HUES48 (cell line): ENCODE data around the gene ATP11B.
"Not testable (repeated sequence)": the region's sequence is repeated elsewhere in the genome, so short reads cannot be mapped to it uniquely, and the experiment has no call there.

Experiments
- H3K27ac ChIP-seq: one replicate; pipeline ENCODE4 v1.7.0; 2013; ENCODE audit warnings: low read depth, low read length, inconsistent platforms
- H3K27me3 ChIP-seq: 2 replicates; pipeline ENCODE4 v1.6.1; 2013; ENCODE audit warnings: mild to moderate bottlenecking, low read length; ENCODE audit not compliant: control insufficient read depth, insufficient read depth
- H3K36me3 ChIP-seq: 2 replicates; pipeline ENCODE4 v1.6.1; 2013; ENCODE audit warnings: low read length; ENCODE audit not compliant: control insufficient read depth, insufficient read depth
- H3K4me1 ChIP-seq: 2 replicates; pipeline ENCODE4 v1.6.1; 2013; ENCODE audit warnings: mild to moderate bottlenecking, low read length; ENCODE audit not compliant: control insufficient read depth, insufficient read depth
- H3K4me3 ChIP-seq: 2 replicates; pipeline ENCODE4 v1.5.1; 2013; ENCODE audit warnings: mild to moderate bottlenecking, low read depth, low read length
- H3K9ac ChIP-seq: 2 replicates; pipeline ENCODE4 v1.6.1; 2013; ENCODE audit warnings: mild to moderate bottlenecking, low read depth, low read length, moderate library complexity
- H3K9me3 ChIP-seq: 2 replicates; pipeline ENCODE4 v1.6.1; 2013; ENCODE audit warnings: low read length; ENCODE audit not compliant: control insufficient read depth, insufficient read depth

Gene ATP11B

GRCh38 chr3:182837855-182838454 lies 44.7 kb downstream of the ATP11B start:
- no peak overlapping the region for H3K9ac ChIP-seq
- no peak overlapping the region for H3K27ac ChIP-seq
- H3K9me3 ChIP-seq, result no peaks in the 10 kb centered on the region
- H3K27me3 ChIP-seq, result no peaks in the 10 kb centered on the region
- H3K4me1 ChIP-seq, result no peaks in the 10 kb centered on the region
- H3K4me3 ChIP-seq, result no peak overlapping the region
- H3K36me3 ChIP-seq, result no peaks in the 10 kb centered on the region

GRCh38 chr3:182843478-182843877 lies 50.2 kb downstream of the ATP11B start:
- no peak overlapping the region for H3K9ac ChIP-seq
- no peaks in the 10 kb centered on the region for H3K36me3 ChIP-seq
- H3K4me1 ChIP-seq, result no peaks in the 10 kb centered on the region
- no peak overlapping the region for H3K4me3 ChIP-seq
- no peaks in the 10 kb centered on the region for H3K27me3 ChIP-seq
- H3K27ac ChIP-seq, result no peak overlapping the region
- H3K9me3 ChIP-seq, result no peaks in the 10 kb centered on the region

GRCh38 chr3:182848906-182849305 lies 55.6 kb downstream of the ATP11B start:
- H3K4me1 ChIP-seq, result no peaks in the 10 kb centered on the region
- no peaks in the 10 kb centered on the region for H3K36me3 ChIP-seq
- no peaks in the 10 kb centered on the region for H3K9me3 ChIP-seq
- H3K4me3 ChIP-seq, result no peak overlapping the region
- H3K9ac ChIP-seq, result no peak overlapping the region
- no peak overlapping the region for H3K27ac ChIP-seq
- no peaks in the 10 kb centered on the region for H3K27me3 ChIP-seq

- Histone ChIP-seq H3K9ac (no peak overlapping the region), H3K27me3 (no peaks in the 10 kb centered on the region), H3K36me3 (peaks cover 6% of the 10 kb centered on the region; the same call in 1 of the 2 replicates), H3K27ac (no peak overlapping the region), H3K4me1 (no peaks in the 10 kb centered on the region), H3K9me3 (no peaks in the 10 kb centered on the region), H3K4me3 (no peak overlapping the region)
Observed at GRCh38 chr3:182855076-182855475, 61.8 kb downstream of the ATP11B start.

GRCh38 chr3:182861348-182861747 lies 68.0 kb downstream of the ATP11B start:
- Histone ChIP-seq H3K27me3 (no peaks in the 10 kb centered on the region), H3K36me3 (peaks cover 6% of the 10 kb centered on the region; the same call in 1 of the 2 replicates), H3K27ac (no peak overlapping the region), H3K4me1 (no peaks in the 10 kb centered on the region), H3K9ac (no peak overlapping the region), H3K4me3 (no peak overlapping the region), H3K9me3 (no peaks in the 10 kb centered on the region)

- Histone ChIP-seq H3K36me3 (peaks cover 6% of the 10 kb centered on the region; the same call in 1 of the 2 replicates), H3K27me3 (no peaks in the 10 kb centered on the region), H3K9me3 (no peaks in the 10 kb centered on the region), H3K4me3 (no peak overlapping the region), H3K4me1 (no peaks in the 10 kb centered on the region), H3K27ac (no peak overlapping the region), H3K9ac (no peak overlapping the region)
Observed at GRCh38 chr3:182862159-182862860, 69.0 kb downstream of the ATP11B start.

GRCh38 chr3:182869059-182869458 lies 75.8 kb downstream of the ATP11B start:
- no peaks in the 10 kb centered on the region for H3K27me3 ChIP-seq
- H3K4me1 ChIP-seq, result no peaks in the 10 kb centered on the region
- H3K9ac ChIP-seq, result no peak overlapping the region
- H3K27ac ChIP-seq, result no peak overlapping the region
- no peak overlapping the region for H3K4me3 ChIP-seq
- no peaks in the 10 kb centered on the region for H3K9me3 ChIP-seq
- H3K36me3 ChIP-seq, result peaks cover 14% of the 10 kb centered on the region

- H3K27me3 ChIP-seq, H3K9ac ChIP-seq, H3K4me3 ChIP-seq, H3K4me1 ChIP-seq, H3K27ac ChIP-seq, H3K9me3 ChIP-seq: not testable (repeated sequence)
- H3K36me3 ChIP-seq, result peaks cover 17% of the 10 kb centered on the region
Observed at GRCh38 chr3:182870917-182871316, 77.6 kb downstream of the ATP11B start.

- Histone ChIP-seq H3K36me3 (peaks cover 6% of the 10 kb centered on the region; the same call in 1 of the 2 replicates), H3K27me3 (no peaks in the 10 kb centered on the region), H3K27ac (no peak overlapping the region), H3K4me1 (peaks cover 6% of the 10 kb centered on the region; the same call in 1 of the 2 replicates), H3K9ac (no peak overlapping the region), H3K4me3 (no peak overlapping the region), H3K9me3 (no peaks in the 10 kb centered on the region)
Observed at GRCh38 chr3:182879031-182879611, 85.8 kb downstream of the ATP11B start.

GRCh38 chr3:182886497-182886896 lies 93.2 kb downstream of the ATP11B start:
- Histone ChIP-seq H3K9ac (no peak overlapping the region), H3K27ac (no peak overlapping the region), H3K27me3 (no peaks in the 10 kb centered on the region), H3K4me1 (peaks cover 5% of the 10 kb centered on the region; the same call in 1 of the 2 replicates), H3K36me3 (0 out of 2 replicates have a peak, but pooled peaks cover 4% of the 10 kb centered on the region), H3K4me3 (no peak overlapping the region), H3K9me3 (no peaks in the 10 kb centered on the region)

GRCh38 chr3:182889948-182890629 lies 96.8 kb downstream of the ATP11B start:
- Histone ChIP-seq H3K9ac (no peak overlapping the region), H3K27ac (no peak overlapping the region), H3K4me3 (no peak overlapping the region), H3K27me3 (no peaks in the 10 kb centered on the region), H3K9me3 (no peaks in the 10 kb centered on the region), H3K4me1 (no peaks in the 10 kb centered on the region), H3K36me3 (0 out of 2 replicates have a peak, but pooled peaks cover 4% of the 10 kb centered on the region)
